SK-N-SH (cell line): Measurements from ENCODE around the gene GRK5. TPM values are rescaled to one million over a fixed set of nuclear protein-coding genes. Genes with fewer than 3 reads are reported as not detected.

Experiments
- CTCF ChIA-PET: fragments of 300-600, 350-600 bp; formaldehyde crosslinking; extraction: SDS; loops from one replicate; lab custom pipeline; 2021; lab: Yijun Ruan, JAX
- POLR2A ChIA-PET: fragments of 350-600 bp; sonication (Branson Sonifier 250); formaldehyde crosslinking; extraction: SDS; loops from one replicate; lab custom pipeline; 2020; ENCODE audit warnings: antibody characterized with exemption, inconsistent platforms; lab: Yijun Ruan, JAX
- DNase-seq: peaks from one replicate; pipeline ENCODE4 v3.0.0; 2012
- H2AFZ ChIP-seq: fragments of 200-600 bp; sonication (generic); 2 replicates; pipeline ENCODE4 v1.8.1; 2016; ENCODE audit warnings: antibody characterized with exemption, mild to moderate bottlenecking, low read depth
- H3F3A ChIP-seq: fragments of 200-600 bp; sonication (generic); replicated peaks from 2 replicates; pipeline ENCODE3; 2016; ENCODE audit warnings: antibody characterized with exemption, mild to moderate bottlenecking; ENCODE audit not compliant: insufficient read depth
- H3K27ac ChIP-seq, 2 experiments: fragments of 200-500 bp in 1 of 2; fragments of 200-600 bp in 1 of 2; sonication (Bioruptor generic) in 1 of 2; sonication (generic), shearing (Covaris generic) in 1 of 2; 2 replicates each; pipeline versions ENCODE4 v1.5.1 to v1.6.1; 2014 to 2016; ENCODE audit warnings: low read depth in 2 of 2, inconsistent platforms in 1 of 2, low read length in 1 of 2, mild to moderate bottlenecking in 1 of 2, mixed read lengths in 1 of 2
- H3K27me3 ChIP-seq: fragments of 200-600 bp; sonication (generic), shearing (Covaris generic); 2 replicates; pipeline ENCODE4 v1.6.1; 2016; ENCODE audit warnings: mixed run types; ENCODE audit not compliant: insufficient read depth
- H3K36me3 ChIP-seq, 2 experiments: fragments of 200-500 bp in 1 of 2; fragments of 200-600 bp in 1 of 2; sonication (Bioruptor generic) in 1 of 2; sonication (generic) in 1 of 2; replicated peaks in 1 of 2; 2 replicates each; pipeline versions ENCODE3 to v1.5.1; 2014 to 2016; ENCODE audit warnings: low read length in 1 of 2, mild to moderate bottlenecking in 1 of 2; ENCODE audit not compliant: insufficient read depth in 2 of 2, control insufficient read depth in 1 of 2
- H3K4me1 ChIP-seq, 2 experiments: fragments of 200-500 bp in 1 of 2; fragments of 200-600 bp in 1 of 2; sonication (Bioruptor generic) in 1 of 2; sonication (generic), shearing (Covaris generic) in 1 of 2; 2 replicates each; pipeline versions ENCODE4 v1.5.1 to v1.6.1; 2014 to 2016; ENCODE audit warnings: low read depth in 1 of 2, low read length in 1 of 2, mixed run types in 1 of 2; ENCODE audit not compliant: insufficient read depth in 2 of 2, control insufficient read depth in 1 of 2
- H3K4me2 ChIP-seq: fragments of 200-600 bp; sonication (generic), shearing (Covaris generic); 2 replicates; pipeline ENCODE4 v1.6.1; 2017; ENCODE audit warnings: mixed run types
- H3K4me3 ChIP-seq, 2 experiments: fragments of 200-500 bp in 1 of 2; fragments of 200-600 bp in 1 of 2; sonication (Bioruptor generic) in 1 of 2; sonication (generic), shearing (Covaris generic) in 1 of 2; 2 replicates each; pipeline versions ENCODE4 v1.5.1 to v1.8.1; 2014 to 2016; ENCODE audit warnings: low read depth in 2 of 2, inconsistent platforms in 1 of 2, low read length in 1 of 2, mild to moderate bottlenecking in 1 of 2, mixed read lengths in 1 of 2, moderate library complexity in 1 of 2
- H3K79me2 ChIP-seq: fragments of 200-600 bp; sonication (generic); 2 replicates; pipeline ENCODE4 v1.8.1; 2017; ENCODE audit warnings: mild to moderate bottlenecking; ENCODE audit not compliant: insufficient read depth
- H3K9ac ChIP-seq: fragments of 200-600 bp; sonication (generic); 2 replicates; pipeline ENCODE4 v1.6.1; 2017; ENCODE audit warnings: mixed run types
- H3K9me2 ChIP-seq: fragments of 200-600 bp; sonication (generic); 2 replicates; pipeline ENCODE4 v1.6.1; 2017; ENCODE audit warnings: mixed run types
- H3K9me3 ChIP-seq: fragments of 200-600 bp; sonication (generic); 2 replicates; pipeline ENCODE4 v1.6.1; 2017; ENCODE audit warnings: mixed run types, mild to moderate bottlenecking, moderate library complexity
- H4K20me1 ChIP-seq: fragments of 200-600 bp; sonication (generic); 2 replicates; pipeline ENCODE4 v1.6.1; 2017; ENCODE audit warnings: mild to moderate bottlenecking, mixed run types; ENCODE audit not compliant: insufficient read depth
- EP300 ChIP-seq, 2 experiments: IDR thresholded peaks; 2 replicates each; pipeline versions ENCODE4 v1.4.0 to v1.6.1; 2012; ENCODE audit warnings: borderline replicate concordance in 1 of 2, low read depth in 1 of 2, low read length in 1 of 2
- FOXM1 ChIP-seq: IDR thresholded peaks from 2 replicates; pipeline ENCODE4 v1.4.0; 2012; ENCODE audit warnings: low read depth, mild to moderate bottlenecking
- IRF3 ChIP-seq: fragments of 150-350 bp; IDR thresholded peaks from 2 replicates; pipeline ENCODE4 v1.6.1; 2016; ENCODE audit warnings: mild to moderate bottlenecking, low read depth, low read length
- MAX ChIP-seq: IDR thresholded peaks from 2 replicates; pipeline ENCODE4 v1.4.0; 2012; ENCODE audit warnings: low read depth
- NRF1 ChIP-seq: IDR thresholded peaks from 2 replicates; pipeline ENCODE4 v1.6.1; 2012; ENCODE audit warnings: low read depth, mild to moderate bottlenecking, low read length
- PBX3 ChIP-seq: IDR thresholded peaks from 2 replicates; pipeline ENCODE4; 2012
- RAD21 ChIP-seq: IDR thresholded peaks from 2 replicates; pipeline ENCODE4 v1.6.1; 2012; ENCODE audit warnings: mild to moderate bottlenecking, low read length
- REST ChIP-seq: IDR thresholded peaks from 2 replicates; pipeline ENCODE4 v1.6.1; 2012; ENCODE audit warnings: mild to moderate bottlenecking, low read depth, low read length, moderate library complexity
- RXRA ChIP-seq: IDR thresholded peaks from 2 replicates; pipeline ENCODE4 v1.4.0; 2012; ENCODE audit warnings: low read depth, mild to moderate bottlenecking, borderline replicate concordance
- SIN3A ChIP-seq: IDR thresholded peaks from 2 replicates; pipeline ENCODE4 v1.6.1; 2012; ENCODE audit warnings: low read depth, mild to moderate bottlenecking, low read length, moderate library complexity, borderline replicate concordance
- SMC3 ChIP-seq: IDR thresholded peaks from 2 replicates; pipeline ENCODE4 v1.6.1; 2012; ENCODE audit warnings: low read depth, low read length, improper control_type of control experiment
- TAF1 ChIP-seq: IDR thresholded peaks from 2 replicates; pipeline ENCODE4 v1.6.1; 2012; ENCODE audit warnings: low read depth, mild to moderate bottlenecking, low read length, moderate library complexity, borderline replicate concordance
- TCF12 ChIP-seq: IDR thresholded peaks from 2 replicates; pipeline ENCODE4 v1.4.0; 2012
- ZBTB33 ChIP-seq: IDR thresholded peaks from 2 replicates; pipeline ENCODE4 v1.4.0; 2012; ENCODE audit warnings: low read depth, borderline replicate concordance
- WGBS: methylation state at CpG from one replicate; pipeline ENCODE4 v1.1.6; 2017; ENCODE audit warnings: low lambda C conversion rate; 5-methylcytosine and 5-hydroxymethylcytosine counted together
- polyA plus RNA-seq, 3 experiments: library from polyadenylated mRNA; depleted of rRNA; stranded (reverse); fragments of >200 nt; gene quantifications; 2 replicates each; pipeline ENCODE4 v1.2.3, GENCODE V29; 2012

The GRK5 gene
- polyA plus RNA-seq, 1 of the 3 experiments (the other 2 are of a cell fraction) = 12.1 TPM

- no peaks in the 10 kb centered on the region for H3K36me3 ChIP-seq
- H3F3A ChIP-seq = no peaks in the 10 kb centered on the region
- no peaks in the 10 kb centered on the region for H3K27me3 ChIP-seq
- H3K79me2 ChIP-seq = no peaks in the 10 kb centered on the region
- peaks cover 0 to 47% of the 10 kb centered on the region in 2 experiments; a peak in 2 of 4 replicates for H3K4me1 ChIP-seq
- H3K9ac ChIP-seq = no peak overlapping the region
- POLR2A ChIA-PET = no interaction called here
- DNase-seq = no peak
- no peak for TF ChIP-seq IRF3
- TF ChIP-seq NRF1 = no peak
- TF ChIP-seq TAF1 = no peak
- no peak for TF ChIP-seq PBX3
- TF ChIP-seq MAX = no peak
- no peak for TF ChIP-seq SMC3
- TF ChIP-seq FOXM1 = no peak
- no peak for TF ChIP-seq SIN3A
- TF ChIP-seq TCF12 = no peak
- no peak for TF ChIP-seq RXRA
- TF ChIP-seq EP300 (IDR thresholded peaks at IDR 0.05; ENCODE audit: borderline replicate concordance in 1 of 2, low read depth in 1 of 2, low read length in 1 of 2) = no peak
- TF ChIP-seq REST = no peak
- no peak for TF ChIP-seq RAD21
- no peak for TF ChIP-seq ZBTB33
- H3K4me3 ChIP-seq = no peak overlapping the region
- H3K4me2 ChIP-seq = no peak overlapping the region
- no peak overlapping the region for H3K27ac ChIP-seq
- WGBS = 97% methylated on average over 8 of the region's 12 CpGs
- no peaks in the 10 kb centered on the region for H3K9me2 ChIP-seq
- no peaks in the 10 kb centered on the region for H3K9me3 ChIP-seq
- CTCF ChIA-PET = no interaction called here
- no peaks in the 10 kb centered on the region for H4K20me1 ChIP-seq
- no peak overlapping the region for H2AFZ ChIP-seq
These were observed 137.0 kb downstream of the GRK5 start for GRCh38 chr10:119344381-119344780.
